22Rv1 (cell line): ENCODE results near the gene ITGB1BP1.

ENCODE experiments used
- H3K27ac ChIP-seq: fragments of 450-650 bp; 2 replicates; pipeline ENCODE4 v1.5.1; 2017
- ZFX ChIP-seq: fragments of 450-650 bp; IDR thresholded peaks from 2 replicates; pipeline ENCODE4 v1.6.1; 2017; ENCODE audit warnings: antibody characterized with exemption, borderline replicate concordance
- TF ChIP-seq, protein P1 (sequence below): fragments of 450-650 bp; IDR thresholded peaks from 2 replicates; pipeline ENCODE4 v1.5.1; 2017; ENCODE audit warnings: mild to moderate bottlenecking

ITGB1BP1 gene

DNA sequence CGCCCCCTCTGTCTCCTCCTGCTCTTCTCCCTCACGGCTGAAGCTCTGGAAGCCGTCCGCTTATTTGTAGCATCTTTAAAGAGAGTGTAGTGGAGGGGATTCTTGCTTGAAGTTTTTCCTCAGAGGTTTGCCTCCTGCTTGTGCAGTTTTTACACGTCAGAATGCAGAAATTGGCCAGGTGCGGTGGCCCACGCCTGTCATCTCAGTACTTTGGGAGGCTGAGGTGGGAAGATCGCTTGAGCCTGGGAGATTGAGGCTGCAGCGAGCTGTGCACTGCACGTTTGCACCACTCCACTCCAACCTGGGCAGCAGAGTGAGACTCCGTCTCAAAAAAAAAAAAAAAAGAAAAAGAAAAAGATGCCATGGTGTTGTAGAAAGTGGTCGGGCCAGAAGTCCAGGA is 69.0 kb downstream of the ITGB1BP1 start:
- no peak overlapping the region for H3K27ac ChIP-seq

More for the DNA sequence above, 69.0 kb downstream of the ITGB1BP1 start:
- no peak for TF ChIP-seq ZFX
- TF ChIP-seq, protein P1, sequence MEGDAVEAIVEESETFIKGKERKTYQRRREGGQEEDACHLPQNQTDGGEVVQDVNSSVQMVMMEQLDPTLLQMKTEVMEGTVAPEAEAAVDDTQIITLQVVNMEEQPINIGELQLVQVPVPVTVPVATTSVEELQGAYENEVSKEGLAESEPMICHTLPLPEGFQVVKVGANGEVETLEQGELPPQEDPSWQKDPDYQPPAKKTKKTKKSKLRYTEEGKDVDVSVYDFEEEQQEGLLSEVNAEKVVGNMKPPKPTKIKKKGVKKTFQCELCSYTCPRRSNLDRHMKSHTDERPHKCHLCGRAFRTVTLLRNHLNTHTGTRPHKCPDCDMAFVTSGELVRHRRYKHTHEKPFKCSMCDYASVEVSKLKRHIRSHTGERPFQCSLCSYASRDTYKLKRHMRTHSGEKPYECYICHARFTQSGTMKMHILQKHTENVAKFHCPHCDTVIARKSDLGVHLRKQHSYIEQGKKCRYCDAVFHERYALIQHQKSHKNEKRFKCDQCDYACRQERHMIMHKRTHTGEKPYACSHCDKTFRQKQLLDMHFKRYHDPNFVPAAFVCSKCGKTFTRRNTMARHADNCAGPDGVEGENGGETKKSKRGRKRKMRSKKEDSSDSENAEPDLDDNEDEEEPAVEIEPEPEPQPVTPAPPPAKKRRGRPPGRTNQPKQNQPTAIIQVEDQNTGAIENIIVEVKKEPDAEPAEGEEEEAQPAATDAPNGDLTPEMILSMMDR = no peak
